Stimulated activated CD4-positive, alpha-beta T cell treated with anti-CD3 and anti-CD28 coated beads, Interleukin-1b, Interleukin-23, amount 100 ng/mL, for 4 hours (primary cell): Measurements from ENCODE around the gene NCOA3.
"Not testable (repeated sequence)": the region's sequence is repeated elsewhere in the genome, so short reads cannot be mapped to it uniquely, and the experiment has no call there.

Experiments used
- DNase-seq, 2 donors: peaks; one replicate each; pipeline ENCODE4 v3.0.0-alpha.2; 2020; ENCODE audit warnings: low read depth in 2 of 2

NCOA3 gene

GRCh38 chr20:47561603-47562583 is 60.2 kb downstream of the NCOA3 start:
- DNase-seq: no peak

- no peak for DNase-seq
Observed at GRCh38 chr20:47566269-47566668, 64.6 kb downstream of the NCOA3 start.

GRCh38 chr20:47568019-47568418 is 66.3 kb downstream of the NCOA3 start:
- DNase-seq: no peak

GRCh38 chr20:47568837-47569410 is 67.2 kb downstream of the NCOA3 start:
- DNase-seq: no peak

- no peak for DNase-seq
Observed at GRCh38 chr20:47571426-47571825, 69.7 kb downstream of the NCOA3 start.

GRCh38 chr20:47572105-47572729 is 70.5 kb downstream of the NCOA3 start:
- no peak for DNase-seq

- DNase-seq: no peak
Observed at GRCh38 chr20:47573559-47573958, 71.9 kb downstream of the NCOA3 start.

GRCh38 chr20:47574616-47575364 is 73.1 kb downstream of the NCOA3 start:
- DNase-seq: no peak

GRCh38 chr20:47576516-47577033 is 74.9 kb downstream of the NCOA3 start:
- DNase-seq: no peak

GRCh38 chr20:47577314-47577713 is 75.6 kb downstream of the NCOA3 start:
- DNase-seq: no peak

- no peak for DNase-seq
Observed at GRCh38 chr20:47578543-47578942, 76.9 kb downstream of the NCOA3 start.

- DNase-seq: not testable (repeated sequence)
Observed at GRCh38 chr20:47580686-47581085, 79.0 kb downstream of the NCOA3 start.

GRCh38 chr20:47581090-47581489 is 79.4 kb downstream of the NCOA3 start:
- DNase-seq: no peak

GRCh38 chr20:47583551-47583950 is 81.9 kb downstream of the NCOA3 start:
- no peak for DNase-seq

GRCh38 chr20:47585087-47585747 is 83.5 kb downstream of the NCOA3 start:
- DNase-seq: no peak

GRCh38 chr20:47586649-47587294 is 85.1 kb downstream of the NCOA3 start:
- no peak for DNase-seq

- no peak for DNase-seq
Observed at GRCh38 chr20:47588158-47588557, 86.5 kb downstream of the NCOA3 start.

- DNase-seq: no peak
Observed at GRCh38 chr20:47591231-47591630, 89.5 kb downstream of the NCOA3 start.

GRCh38 chr20:47594157-47594556 is 92.5 kb downstream of the NCOA3 start:
- no peak for DNase-seq

- not testable (repeated sequence) for DNase-seq
Observed at GRCh38 chr20:47595138-47595537, 93.5 kb downstream of the NCOA3 start.
